Smooth muscle cell (in vitro differentiated cells): Measurements from ENCODE around the gene PTCD1. TPM values are rescaled to one million over a fixed set of nuclear protein-coding genes. Genes with fewer than 3 reads are reported as not detected.

Experiments used
- DNase-seq: peaks from one replicate; lab custom pipeline; 2025; ENCODE audit not compliant: unreplicated experiment; lab: John Stamatoyannopoulos, UW
- H2AFZ ChIP-seq: fragments of 200-600 bp; sonication (generic); 2 replicates; pipeline ENCODE4 v1.6.0; 2016; ENCODE audit warnings: antibody characterized with exemption, low read depth, mild to moderate bottlenecking
- H3F3A ChIP-seq: fragments of 200-600 bp; sonication (generic); 2 replicates; pipeline ENCODE4 v1.6.0; 2017; ENCODE audit warnings: antibody characterized with exemption, low read depth
- H3K27ac ChIP-seq: fragments of 200-600 bp; sonication (generic); 2 replicates; pipeline ENCODE4 v1.5.1; 2016; ENCODE audit warnings: low read depth, mild to moderate bottlenecking
- H3K27me3 ChIP-seq: fragments of 200-600 bp; sonication (generic); 2 replicates; pipeline ENCODE4 v1.6.1; 2016; ENCODE audit warnings: low read depth, mild to moderate bottlenecking
- H3K36me3 ChIP-seq: fragments of 200-600 bp; sonication (generic); 2 replicates; pipeline ENCODE4 v1.5.1; 2016; ENCODE audit warnings: low read depth
- H3K4me1 ChIP-seq: fragments of 200-600 bp; sonication (generic); 2 replicates; pipeline ENCODE4 v1.5.1; 2016; ENCODE audit warnings: low read depth
- H3K4me2 ChIP-seq: fragments of 200-600 bp; sonication (generic); 2 replicates; pipeline ENCODE4 v1.6.0; 2016; ENCODE audit warnings: mild to moderate bottlenecking
- H3K4me3 ChIP-seq: fragments of 200-600 bp; sonication (generic); 2 replicates; pipeline ENCODE4 v1.5.1; 2016; ENCODE audit warnings: mild to moderate bottlenecking
- H3K79me2 ChIP-seq: fragments of 200-600 bp; sonication (generic); 2 replicates; pipeline ENCODE4 v1.6.0; 2016; ENCODE audit warnings: low read depth, mild to moderate bottlenecking
- H3K9ac ChIP-seq: fragments of 200-600 bp; sonication (generic); 2 replicates; pipeline ENCODE4 v1.6.0; 2016; ENCODE audit warnings: low read depth
- H3K9me3 ChIP-seq: fragments of 200-600 bp; sonication (generic); replicated peaks from 2 replicates; pipeline ENCODE4 v1.5.1; 2016; ENCODE audit warnings: low read depth
- H4K20me1 ChIP-seq: fragments of 200-600 bp; sonication (generic); 2 replicates; pipeline ENCODE4 v1.6.0; 2016; ENCODE audit warnings: low read depth
- WGBS: methylation state at CpG from one replicate; pipeline ENCODE4 v1.1.7; 2016; ENCODE audit warnings: low lambda C conversion rate; 5-methylcytosine and 5-hydroxymethylcytosine counted together
- polyA plus RNA-seq: library from polyadenylated mRNA; unstranded; fragments of >200 nt; fragmentation: Nextera tagmentation; extraction: Ambion mirVana; gene quantifications from 2 replicates; pipeline ENCODE4 v1.2.1, GENCODE V29; 2016
- total RNA-seq: library from RNA; depleted of rRNA; stranded (reverse); fragments of >200 nt; gene quantifications from 2 replicates; pipeline ENCODE4 v1.2.3, GENCODE V29; 2014
- TF ChIP-seq, protein P1 (sequence below): fragments of 200-600 bp; sonication (generic); IDR thresholded peaks from 2 replicates; pipeline ENCODE4 v1.5.1; 2017; ENCODE audit warnings: borderline replicate concordance, mild to moderate bottlenecking, antibody characterized with exemption; ENCODE audit not compliant: insufficient read depth, poor library complexity, severe bottlenecking

Gene PTCD1
- total and polyA plus RNA-seq, 2 experiments from 2014 or later = 4.5 to 10.8 TPM

DNA sequence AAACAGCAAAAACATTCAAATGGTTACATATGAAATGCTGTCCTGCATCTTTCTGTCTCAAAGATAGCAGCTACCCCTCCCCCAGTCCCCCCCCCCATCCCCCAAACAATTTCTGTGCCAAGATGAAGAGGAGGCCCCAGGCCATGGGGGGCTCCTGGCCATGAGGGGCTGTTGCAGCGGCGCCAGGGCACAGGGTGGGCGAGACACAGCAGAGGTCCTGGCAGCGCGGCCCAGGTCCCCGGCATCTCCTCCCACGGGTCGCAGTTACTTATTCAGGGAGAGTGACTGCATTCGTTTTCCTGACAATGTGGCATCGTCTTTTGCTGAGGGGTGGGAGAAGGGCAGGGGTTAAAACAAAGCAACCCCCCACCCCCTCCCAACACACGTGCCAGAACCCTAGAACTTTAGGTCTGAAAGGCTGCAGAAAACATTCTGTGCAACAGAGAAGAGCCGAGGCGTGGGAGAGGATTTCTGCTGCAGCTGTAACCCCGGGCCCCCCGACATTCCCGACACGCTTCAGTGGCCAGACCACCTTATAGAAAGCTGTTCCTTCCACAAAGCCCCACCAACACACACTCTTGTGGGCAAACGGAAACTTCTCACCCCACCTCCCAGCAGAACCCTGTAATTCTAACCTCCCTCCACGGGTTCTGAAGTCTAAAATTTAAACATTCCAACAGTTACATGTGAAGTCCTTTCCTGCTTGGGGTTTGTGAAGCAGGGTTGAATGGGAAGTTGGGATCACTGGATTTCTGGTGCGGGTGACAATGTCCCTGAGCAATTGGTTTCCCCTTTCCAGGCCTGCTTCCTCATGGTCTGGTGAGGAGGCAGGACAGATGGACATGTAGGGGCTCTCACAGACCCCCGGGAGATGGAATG lies 41.9 kb downstream of the PTCD1 start:
- Histone ChIP-seq H3K9ac (no peak overlapping the region), H3K36me3 (no peaks in the 10 kb centered on the region), H4K20me1 (peaks cover 73% of the 10 kb centered on the region), H3K27me3 (no peaks in the 10 kb centered on the region), H3K9me3 (no peaks in the 10 kb centered on the region), H3K4me2 (no peak overlapping the region), H3K27ac (no peak overlapping the region), H3F3A (peaks cover 17% of the 10 kb centered on the region), H3K4me1 (no peaks in the 10 kb centered on the region), H3K4me3 (no peak overlapping the region), H2AFZ (no peak overlapping the region), H3K79me2 (no peaks in the 10 kb centered on the region)
- TF ChIP-seq, protein P1, sequence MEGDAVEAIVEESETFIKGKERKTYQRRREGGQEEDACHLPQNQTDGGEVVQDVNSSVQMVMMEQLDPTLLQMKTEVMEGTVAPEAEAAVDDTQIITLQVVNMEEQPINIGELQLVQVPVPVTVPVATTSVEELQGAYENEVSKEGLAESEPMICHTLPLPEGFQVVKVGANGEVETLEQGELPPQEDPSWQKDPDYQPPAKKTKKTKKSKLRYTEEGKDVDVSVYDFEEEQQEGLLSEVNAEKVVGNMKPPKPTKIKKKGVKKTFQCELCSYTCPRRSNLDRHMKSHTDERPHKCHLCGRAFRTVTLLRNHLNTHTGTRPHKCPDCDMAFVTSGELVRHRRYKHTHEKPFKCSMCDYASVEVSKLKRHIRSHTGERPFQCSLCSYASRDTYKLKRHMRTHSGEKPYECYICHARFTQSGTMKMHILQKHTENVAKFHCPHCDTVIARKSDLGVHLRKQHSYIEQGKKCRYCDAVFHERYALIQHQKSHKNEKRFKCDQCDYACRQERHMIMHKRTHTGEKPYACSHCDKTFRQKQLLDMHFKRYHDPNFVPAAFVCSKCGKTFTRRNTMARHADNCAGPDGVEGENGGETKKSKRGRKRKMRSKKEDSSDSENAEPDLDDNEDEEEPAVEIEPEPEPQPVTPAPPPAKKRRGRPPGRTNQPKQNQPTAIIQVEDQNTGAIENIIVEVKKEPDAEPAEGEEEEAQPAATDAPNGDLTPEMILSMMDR = no peak
- DNase-seq = no peak
- WGBS = 92% methylated on average over 21 of the region's 21 CpGs

DNA sequence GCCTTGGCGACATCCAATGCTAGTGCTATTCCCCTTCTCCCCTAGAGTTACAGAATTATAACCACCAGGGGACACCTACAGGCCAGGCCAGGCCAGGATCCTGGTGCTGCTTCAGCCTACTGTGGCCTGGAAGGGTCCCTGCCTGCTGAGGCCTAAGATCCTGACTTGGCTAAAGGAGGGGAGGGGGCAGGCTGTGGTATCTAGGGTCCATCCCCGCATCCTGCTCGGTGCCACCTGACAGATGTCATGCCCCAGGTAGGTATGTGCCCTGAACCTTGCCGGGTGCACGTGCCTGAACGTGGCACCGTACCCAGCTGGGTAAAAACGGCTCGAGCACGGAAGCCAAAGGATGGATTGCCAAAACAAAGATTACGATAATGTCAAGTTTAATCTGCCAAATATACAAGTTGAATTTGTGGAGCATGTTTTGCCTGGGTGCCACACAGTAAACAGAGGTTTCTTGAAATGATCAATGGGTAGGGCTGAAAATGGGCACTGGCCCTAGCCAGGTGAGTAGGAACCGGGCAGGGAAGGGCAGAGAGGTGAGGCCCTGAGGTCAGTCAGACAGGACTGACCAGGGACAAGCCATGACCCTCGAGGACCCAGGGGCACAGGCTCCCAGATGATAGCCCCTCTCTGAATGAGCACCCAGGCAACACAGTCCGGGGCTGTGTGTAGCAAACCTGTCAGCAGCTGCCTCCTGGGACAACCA lies 42.8 kb downstream of the PTCD1 start:
- H3K27ac ChIP-seq = no peak overlapping the region
- DNase-seq = no peak
- TF ChIP-seq, protein P1 = no peak
- H2AFZ ChIP-seq = no peak overlapping the region
- peaks cover 71% of the 10 kb centered on the region for H4K20me1 ChIP-seq
- no peak overlapping the region for H3K9ac ChIP-seq
- peaks cover 17% of the 10 kb centered on the region for H3F3A ChIP-seq
- 96% methylated on average over 14 of the region's 14 CpGs for WGBS
- H3K79me2 ChIP-seq = no peaks in the 10 kb centered on the region
- no peaks in the 10 kb centered on the region for H3K27me3 ChIP-seq
- H3K4me1 ChIP-seq = no peaks in the 10 kb centered on the region
- H3K4me3 ChIP-seq = no peak overlapping the region
- no peaks in the 10 kb centered on the region for H3K9me3 ChIP-seq
- H3K4me2 ChIP-seq = no peak overlapping the region
- H3K36me3 ChIP-seq = no peaks in the 10 kb centered on the region

DNA sequence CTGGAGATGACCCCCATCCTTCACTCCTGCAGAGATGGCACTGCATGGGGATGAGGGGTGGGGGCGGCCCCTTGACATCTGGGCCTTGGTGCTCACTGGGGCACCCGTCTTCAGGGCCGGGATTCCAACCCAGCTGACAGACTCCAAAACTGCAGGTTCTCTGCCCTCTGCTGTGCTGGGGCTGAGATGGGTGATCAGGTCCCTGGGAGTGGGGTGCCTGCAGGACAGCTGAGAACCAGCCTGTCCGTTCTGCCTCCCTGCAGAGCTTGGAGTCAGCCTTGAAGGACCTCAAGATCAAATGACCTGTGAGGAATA lies 44.5 kb downstream of the PTCD1 start:
- Histone ChIP-seq H3K9me3 (no peaks in the 10 kb centered on the region), H3K4me2 (no peak overlapping the region), H3K27ac (no peak overlapping the region), H3F3A (peaks cover 17% of the 10 kb centered on the region), H4K20me1 (peaks cover 63% of the 10 kb centered on the region), H3K27me3 (no peaks in the 10 kb centered on the region), H3K4me1 (no peaks in the 10 kb centered on the region), H3K9ac (no peak overlapping the region), H2AFZ (no peak overlapping the region), H3K36me3 (no peaks in the 10 kb centered on the region), H3K79me2 (no peaks in the 10 kb centered on the region), H3K4me3 (no peak overlapping the region)
- DNase-seq = no peak
- WGBS = 95% methylated on average over 4 of the region's 4 CpGs
- TF ChIP-seq, protein P1 = no peak
